Endothelial cell of umbilical vein (primary cell): ENCODE measurements around the gene ANKS6. TPM values are rescaled to one million over a fixed set of nuclear protein-coding genes. Genes with fewer than 3 reads are reported as not detected.

ENCODE experiments used
- BruUV-seq: library from RNA; stranded (reverse); fragments of 400-500 nt; replicated peaks from 2 replicates; lab custom pipeline; 2021; lab: Mats Ljungman, UMichigan
- CTCF ChIA-PET: fragments of 300-600, 350-600 bp; sonication (Branson Sonifier 250); formaldehyde crosslinking; loops from one replicate; lab custom pipeline; 2021; ENCODE audit warnings: antibody characterized with exemption, inconsistent platforms; lab: Charles Lee
- POLR2A ChIA-PET: fragments of 300-600, 350-600 bp; sonication (Branson Sonifier 250); formaldehyde crosslinking; loops from one replicate; lab custom pipeline; 2021; ENCODE audit warnings: antibody characterized with exemption, inconsistent platforms; lab: Charles Lee
- DNase-seq: peaks from one replicate; pipeline ENCODE4 v3.0.0-alpha.2; 2011; ENCODE audit warnings: low read depth, low spot score
- FAIRE-seq: peaks from 2 replicates; lab custom pipeline; 2011; peaks lifted over from hg19 to GRCh38; lab: Jason Lieb, UNC
- H2AFZ ChIP-seq: 2 replicates; pipeline ENCODE4 v1.6.0; 2012; ENCODE audit warnings: low read depth, low read length, control low read depth, inconsistent platforms
- H3K27ac ChIP-seq: 2 replicates; pipeline ENCODE4 v1.5.1; 2011; ENCODE audit warnings: low read depth, mild to moderate bottlenecking, control low read depth, low read length, moderate library complexity; ENCODE audit not compliant: insufficient read depth
- H3K27me3 ChIP-seq, 2 experiments: 2 replicates each; pipeline versions ENCODE4 v1.6.0 to v1.6.1; 2011; ENCODE audit warnings: low read length in 2 of 2, mixed read lengths in 1 of 2; ENCODE audit not compliant: control insufficient read depth in 2 of 2, insufficient read depth in 2 of 2
- H3K36me3 ChIP-seq, 2 experiments: 2 replicates in 1 of 2; 3 replicates in 1 of 2; pipeline ENCODE4 v1.5.1; 2011; ENCODE audit warnings: low read length in 2 of 2, mild to moderate bottlenecking in 1 of 2, moderate library complexity in 1 of 2; ENCODE audit not compliant: control insufficient read depth in 2 of 2, insufficient read depth in 2 of 2; ENCODE audit errors: extremely low read depth in 1 of 2
- H3K4me1 ChIP-seq: 3 replicates; pipeline ENCODE4 v1.5.1; 2011; ENCODE audit warnings: mild to moderate bottlenecking, low read length; ENCODE audit not compliant: control insufficient read depth, insufficient read depth; ENCODE audit errors: extremely low read depth
- H3K4me2 ChIP-seq: 2 replicates; pipeline ENCODE4 v1.6.1; 2011; ENCODE audit warnings: low read length, control low read depth, mixed read lengths; ENCODE audit not compliant: insufficient read depth
- H3K4me3 ChIP-seq, 3 experiments: fragments of 200-600 bp in 1 of 3; sonication (generic), shearing (Covaris generic) in 1 of 3; replicated peaks in 1 of 3; 2 replicates each; pipeline ENCODE4 v1.5.1; 2011 to 2016; ENCODE audit warnings: control low read depth in 3 of 3, low read length in 3 of 3, mild to moderate bottlenecking in 2 of 3, inconsistent platforms in 1 of 3, low read depth in 1 of 3, moderate library complexity in 1 of 3; ENCODE audit not compliant: insufficient read depth in 1 of 3
- H3K79me2 ChIP-seq: 2 replicates; pipeline ENCODE4 v1.6.0; 2012; ENCODE audit warnings: low read length, inconsistent platforms; ENCODE audit not compliant: control insufficient read depth, insufficient read depth
- H3K9ac ChIP-seq: replicated peaks from 2 replicates; pipeline ENCODE3; 2011; ENCODE audit warnings: low read length, control low read depth; ENCODE audit not compliant: insufficient read depth; ENCODE audit errors: extremely low read depth
- H3K9me1 ChIP-seq: replicated peaks from 3 replicates; pipeline ENCODE4 v1.6.0; 2011; ENCODE audit warnings: mild to moderate bottlenecking, low read length; ENCODE audit not compliant: control insufficient read depth, insufficient read depth; ENCODE audit errors: extremely low read depth
- H3K9me3 ChIP-seq: replicated peaks from 2 replicates; pipeline ENCODE4 v1.5.1; 2012; ENCODE audit warnings: low read length, inconsistent platforms; ENCODE audit not compliant: control insufficient read depth, insufficient read depth
- H4K20me1 ChIP-seq: replicated peaks from 2 replicates; pipeline ENCODE3; 2011; ENCODE audit warnings: mild to moderate bottlenecking, low read length; ENCODE audit not compliant: control insufficient read depth, insufficient read depth; ENCODE audit errors: extremely low read depth
- EZH2 ChIP-seq: IDR thresholded peaks from 2 replicates; pipeline ENCODE4 v1.6.1; 2012; ENCODE audit warnings: borderline replicate concordance, low read depth, mild to moderate bottlenecking, moderate library complexity, low read length, inconsistent platforms; ENCODE audit not compliant: severe bottlenecking
- FOS ChIP-seq: IDR thresholded peaks from 2 replicates; pipeline ENCODE4 v1.6.1; 2011; ENCODE audit warnings: mild to moderate bottlenecking, low read length, moderate library complexity, borderline replicate concordance; ENCODE audit not compliant: insufficient read depth
- GATA2 ChIP-seq: IDR thresholded peaks from 2 replicates; pipeline ENCODE4 v1.7.0; 2011; ENCODE audit warnings: low read depth, mild to moderate bottlenecking, moderate library complexity, mixed read lengths, low read length; ENCODE audit not compliant: insufficient read length, insufficient read depth
- JUN ChIP-seq: IDR thresholded peaks from 2 replicates; pipeline ENCODE4 v1.6.1; 2011; ENCODE audit warnings: borderline replicate concordance, low read depth; ENCODE audit not compliant: insufficient read length, insufficient read depth
- MYC ChIP-seq: IDR thresholded peaks from one replicate; pipeline ENCODE4 v1.6.1; 2011; ENCODE audit warnings: mild to moderate bottlenecking, low read depth, low read length
- POLR2A ChIP-seq: IDR thresholded peaks from 2 replicates; pipeline ENCODE4 v1.6.1; 2012; ENCODE audit warnings: low read depth, mild to moderate bottlenecking, control low read depth, low read length
- POLR2AphosphoS5 ChIP-seq: IDR thresholded peaks from 2 replicates; pipeline ENCODE4 v1.6.1; 2012; ENCODE audit warnings: low read depth, mild to moderate bottlenecking, control low read depth, low read length, moderate library complexity; ENCODE audit not compliant: insufficient read depth
- dilution Hi-C: fragments of 300-500 bp; cut with MboI; formaldehyde crosslinking; loops from one replicate; pipeline ENCODE4 v1.15.0; 2019; ENCODE audit warnings: low sequenced_read_pairs; ENCODE audit not compliant: extremely low pct_ligation_motif_present
- intact Hi-C: fragments of 100-400 bp; cut with micrococcal nuclease; formaldehyde crosslinking; loops from one replicate; pipeline ENCODE4 v1.10.0; 2022
- polyA plus RNA-seq, 4 experiments: library from polyadenylated mRNA; depleted of rRNA in 3 of 4; stranded (reverse) in 3 of 4; unstranded in 1 of 4; fragments of >200 nt; gene quantifications; 2 replicates each; pipeline versions ENCODE4 v1.2.1 to v1.2.3, GENCODE V29; 2011 to 2012; ENCODE audit warnings: missing spikeins in 1 of 4
- total RNA-seq: library from RNA; stranded (reverse); gene quantifications from 2 replicates; pipeline ENCODE4 v1.2.3, GENCODE V29; 2021
- TF ChIP-seq, protein P1 (sequence below), 2 donors: IDR thresholded peaks; 1 replicate in 1 of 2; 2 replicates in 1 of 2; pipeline ENCODE4 v1.5.1; 2011; ENCODE audit warnings: low read length in 2 of 2, mild to moderate bottlenecking in 2 of 2, moderate library complexity in 2 of 2, control low read depth in 1 of 2, inconsistent platforms in 1 of 2, low read depth in 1 of 2; ENCODE audit not compliant: insufficient read depth in 1 of 2; ENCODE audit errors: extremely low read depth in 1 of 2
- TF ChIP-seq, protein P2 (sequence below): IDR thresholded peaks from 2 replicates; pipeline ENCODE4 v1.6.1; 2011; ENCODE audit not compliant: insufficient read depth, insufficient read length

The ANKS6 gene
- total and polyA plus RNA-seq, 2 donors (not counting 3 experiments of a cell fraction or from before 2014, with no cell fraction given): 15.5 to 18.6 TPM

DNA sequence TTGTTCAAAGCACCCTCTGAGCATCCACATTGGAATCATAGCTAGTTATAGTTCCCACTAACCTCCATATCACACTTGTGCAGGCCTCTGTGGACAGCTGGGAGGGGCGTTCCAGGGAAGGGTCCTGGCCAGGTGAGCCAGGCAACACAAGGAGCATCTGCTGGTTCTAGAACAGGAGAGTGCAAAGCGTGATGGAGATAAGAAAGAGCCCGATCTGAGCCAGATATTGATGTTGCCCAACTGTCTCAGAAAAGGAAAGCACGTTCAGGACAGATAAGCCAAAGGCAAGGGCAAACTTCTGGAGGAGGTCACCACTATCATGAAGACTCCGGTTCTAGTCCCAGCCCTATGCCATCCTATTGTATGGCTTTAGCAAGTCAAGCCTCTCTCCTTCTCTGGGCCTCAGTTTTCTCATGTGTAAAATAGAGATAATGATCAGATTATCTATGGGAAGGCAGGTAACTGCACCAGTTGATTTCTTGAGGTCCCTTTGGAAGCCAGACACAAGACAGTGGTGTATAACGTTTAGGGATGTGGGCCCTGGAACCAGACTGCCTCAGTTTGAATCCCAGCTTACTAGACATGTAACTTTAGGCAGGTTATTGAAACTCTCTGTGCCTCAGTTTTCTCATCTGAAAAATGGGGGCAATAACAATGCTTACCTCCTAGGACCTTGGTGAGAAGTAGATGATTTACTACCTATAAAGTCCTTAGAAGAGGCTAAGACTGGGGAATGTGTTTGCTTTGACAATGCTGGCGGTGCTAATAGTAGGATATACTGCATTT is 107.5 kb downstream of the ANKS6 start:
- Histone ChIP-seq H4K20me1 (no peaks in the 10 kb centered on the region), H3K9me3 (no peaks in the 10 kb centered on the region), H3K9ac (no peak overlapping the region), H3K4me3 (no peak overlapping the region), H3K27ac (no peak overlapping the region), H3K4me1 (peaks cover 6% of the 10 kb centered on the region), H3K4me2 (no peak overlapping the region), H3K9me1 (no peaks in the 10 kb centered on the region), H2AFZ (no peak overlapping the region), H3K27me3 (no peaks in the 10 kb centered on the region), H3K36me3 (no peaks in the 10 kb centered on the region), H3K79me2 (peaks cover 18% of the 10 kb centered on the region)
- ChIA-PET POLR2A (no interaction called here), CTCF (interaction anchor here (0.9 kb wide), 1 partner anchor 11 kb away, joined by 3 read pairs; no protein-coding TSS in a partner anchor)
- DNase-seq (no peak), FAIRE-seq (no peak)
- intact Hi-C loops (no loop called here), dilution Hi-C loops (no loop called here)
- TF ChIP-seq, protein P1, sequence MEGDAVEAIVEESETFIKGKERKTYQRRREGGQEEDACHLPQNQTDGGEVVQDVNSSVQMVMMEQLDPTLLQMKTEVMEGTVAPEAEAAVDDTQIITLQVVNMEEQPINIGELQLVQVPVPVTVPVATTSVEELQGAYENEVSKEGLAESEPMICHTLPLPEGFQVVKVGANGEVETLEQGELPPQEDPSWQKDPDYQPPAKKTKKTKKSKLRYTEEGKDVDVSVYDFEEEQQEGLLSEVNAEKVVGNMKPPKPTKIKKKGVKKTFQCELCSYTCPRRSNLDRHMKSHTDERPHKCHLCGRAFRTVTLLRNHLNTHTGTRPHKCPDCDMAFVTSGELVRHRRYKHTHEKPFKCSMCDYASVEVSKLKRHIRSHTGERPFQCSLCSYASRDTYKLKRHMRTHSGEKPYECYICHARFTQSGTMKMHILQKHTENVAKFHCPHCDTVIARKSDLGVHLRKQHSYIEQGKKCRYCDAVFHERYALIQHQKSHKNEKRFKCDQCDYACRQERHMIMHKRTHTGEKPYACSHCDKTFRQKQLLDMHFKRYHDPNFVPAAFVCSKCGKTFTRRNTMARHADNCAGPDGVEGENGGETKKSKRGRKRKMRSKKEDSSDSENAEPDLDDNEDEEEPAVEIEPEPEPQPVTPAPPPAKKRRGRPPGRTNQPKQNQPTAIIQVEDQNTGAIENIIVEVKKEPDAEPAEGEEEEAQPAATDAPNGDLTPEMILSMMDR (IDR thresholded peaks at IDR 0.05; ENCODE audit: extremely low read depth in 1 of 2, insufficient read depth in 1 of 2, low read depth in 1 of 2, low read length in 2 of 2): no peak
- TF ChIP-seq, protein P2, sequence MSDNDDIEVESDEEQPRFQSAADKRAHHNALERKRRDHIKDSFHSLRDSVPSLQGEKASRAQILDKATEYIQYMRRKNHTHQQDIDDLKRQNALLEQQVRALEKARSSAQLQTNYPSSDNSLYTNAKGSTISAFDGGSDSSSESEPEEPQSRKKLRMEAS: no peak
- no TSS peak for BruUV-seq

DNA sequence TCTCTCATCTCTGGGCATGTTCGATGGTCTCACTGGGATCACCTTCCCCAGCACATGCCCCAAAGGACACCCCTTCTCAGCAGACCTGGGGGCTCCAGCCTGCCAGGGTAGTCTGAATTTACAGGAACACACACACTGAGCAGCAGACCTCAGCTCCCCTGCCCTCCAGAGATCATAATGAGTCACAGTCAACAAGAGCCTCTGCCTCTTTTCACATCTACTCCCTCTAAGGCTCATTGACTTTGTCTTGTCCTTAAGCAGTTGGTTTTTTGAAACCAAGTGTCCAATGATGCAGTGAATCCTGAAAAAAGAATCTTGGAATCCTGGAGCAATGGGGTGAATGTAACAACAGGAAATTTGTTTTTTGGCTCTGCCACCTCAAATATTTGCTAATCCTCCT is 108.4 kb downstream of the ANKS6 start:
- Histone ChIP-seq H3K9me3 (no peaks in the 10 kb centered on the region), H3K9me1 (no peaks in the 10 kb centered on the region), H3K4me1 (peaks cover 6% of the 10 kb centered on the region), H3K79me2 (peaks cover 17% of the 10 kb centered on the region), H4K20me1 (no peaks in the 10 kb centered on the region), H3K36me3 (no peaks in the 10 kb centered on the region), H3K27me3 (no peaks in the 10 kb centered on the region), H3K27ac (no peak overlapping the region), H3K4me3 (no peak overlapping the region), H2AFZ (no peak overlapping the region), H3K4me2 (no peak overlapping the region), H3K9ac (no peak overlapping the region)
- dilution Hi-C loops (no loop called here), intact Hi-C loops (no loop called here)
- CTCF ChIA-PET: no interaction called here
- no TSS peak for BruUV-seq
- DNase-seq (no peak), FAIRE-seq (no peak)
- POLR2A ChIA-PET: no interaction called here
- TF ChIP-seq GATA2 (no peak), POLR2A (no peak), FOS (no peak), POLR2AphosphoS5 (no peak), EZH2 (no peak), MYC (no peak), JUN (no peak)
- TF ChIP-seq, protein P1 (IDR thresholded peaks at IDR 0.05; ENCODE audit: extremely low read depth in 1 of 2, insufficient read depth in 1 of 2, low read depth in 1 of 2, low read length in 2 of 2): no peak
